HCT116 (cell line): Measurements from ENCODE around the gene UPB1. TPM values are rescaled to one million over a fixed set of nuclear protein-coding genes. Genes with fewer than 3 reads are reported as not detected.

Experiments
- ATAC-seq: fragments of 200-7000 bp; cut with Tn5 transposase; 2 replicates; pipeline ENCODE4 v1.9.1; 2020; ENCODE audit warnings: mild to moderate bottlenecking, moderate library complexity
- BruUV-seq: library from RNA; stranded (reverse); fragments of 400-500 nt; replicated peaks from 2 replicates; lab custom pipeline; 2021; lab: Mats Ljungman, UMichigan
- CTCF ChIA-PET: fragments of 300-600 bp; sonication (Branson Sonifier 250); formaldehyde crosslinking; loops from one replicate; lab custom pipeline; 2021; ENCODE audit warnings: antibody characterized with exemption; lab: Charles Lee
- POLR2A ChIA-PET: fragments of 300-600, 350-600 bp; sonication (Branson Sonifier 250); formaldehyde crosslinking; loops from one replicate; lab custom pipeline; 2021; ENCODE audit warnings: antibody characterized with exemption; lab: Charles Lee
- RAD21 ChIA-PET, 2 experiments: fragments of 300-600 bp; sonication (Branson Sonifier 250); formaldehyde crosslinking; loops; one replicate each; lab custom pipeline; 2023; ENCODE audit warnings: low total read pairs in 2 of 2; ENCODE audit not compliant: uncharacterized antibody in 2 of 2, unreplicated experiment in 2 of 2, low non-redundant PET in 1 of 2; lab: Charles Lee
- DNase-seq: peaks from one replicate; pipeline ENCODE4 v3.0.0-alpha.2; 2010; ENCODE audit warnings: low read depth, low spot score
- H2AFZ ChIP-seq: fragments of 200-600 bp; shearing (Covaris generic), sonication (generic); 2 replicates; pipeline ENCODE4 v1.6.1; 2017; ENCODE audit warnings: low read depth, mixed run types, mixed read lengths, antibody characterized with exemption, low read length; ENCODE audit not compliant: poor library complexity, severe bottlenecking
- H3K27ac ChIP-seq: 2 replicates; pipeline ENCODE4 v1.5.1; 2012; ENCODE audit warnings: low read depth, low read length
- H3K27me3 ChIP-seq: fragments of 200-600 bp; sonication (generic); 2 replicates; pipeline ENCODE4 v1.6.1; 2016; ENCODE audit warnings: mixed run types, low read length, mixed read lengths; ENCODE audit not compliant: insufficient read depth
- H3K36me3 ChIP-seq, 2 experiments: fragments of 200-500 bp in 1 of 2; fragments of 200-600 bp in 1 of 2; sonication (Bioruptor generic) in 1 of 2; sonication (generic) in 1 of 2; 2 replicates each; pipeline versions ENCODE4 v1.5.1 to v1.6.1; 2014 to 2016; ENCODE audit warnings: low read length in 2 of 2, inconsistent platforms in 1 of 2, mixed read lengths in 1 of 2, mixed run types in 1 of 2; ENCODE audit not compliant: insufficient read depth in 2 of 2, control insufficient read depth in 1 of 2
- H3K4me1 ChIP-seq, 2 experiments: fragments of 200-600 bp in 1 of 2; sonication (generic) in 1 of 2; 2 replicates each; pipeline versions ENCODE4 v1.5.1 to v1.6.1; 2012 to 2017; ENCODE audit warnings: low read length in 2 of 2, inconsistent platforms in 1 of 2, mild to moderate bottlenecking in 1 of 2, mixed read lengths in 1 of 2, mixed run types in 1 of 2, moderate library complexity in 1 of 2; ENCODE audit not compliant: insufficient read depth in 2 of 2, control insufficient read depth in 1 of 2
- H3K4me2 ChIP-seq: fragments of 200-600 bp; sonication (generic); 2 replicates; pipeline ENCODE4 v1.6.1; 2017; ENCODE audit warnings: mixed run types, low read length, mixed read lengths
- H3K4me3 ChIP-seq, 2 experiments: fragments of 200-600 bp in 1 of 2; sonication (generic) in 1 of 2; replicated peaks in 1 of 2; 2 replicates each; pipeline ENCODE4 v1.5.1; 2011 to 2016; ENCODE audit warnings: low read length in 2 of 2, control low read depth in 1 of 2, low read depth in 1 of 2, mild to moderate bottlenecking in 1 of 2, mixed read lengths in 1 of 2, mixed run types in 1 of 2
- H3K79me2 ChIP-seq: fragments of 200-600 bp; sonication (generic); 2 replicates; pipeline ENCODE4 v1.6.1; 2017; ENCODE audit warnings: mild to moderate bottlenecking, mixed run types, low read length, moderate library complexity, mixed read lengths; ENCODE audit not compliant: insufficient read depth
- H3K9ac ChIP-seq: fragments of 200-600 bp; sonication (generic); 2 replicates; pipeline ENCODE4 v1.6.1; 2016; ENCODE audit warnings: low read length, mixed read lengths
- H3K9me2 ChIP-seq: fragments of 200-600 bp; sonication (generic), shearing (Covaris generic); 2 replicates; pipeline ENCODE4 v1.6.1; 2017; ENCODE audit warnings: mixed run types, mild to moderate bottlenecking, moderate library complexity; ENCODE audit not compliant: insufficient read depth
- H3K9me3 ChIP-seq, 2 experiments: fragments of 200-500 bp in 1 of 2; fragments of 200-600 bp in 1 of 2; sonication (Bioruptor generic) in 1 of 2; sonication (generic) in 1 of 2; 2 replicates each; pipeline ENCODE4 v1.6.1; 2014 to 2017; ENCODE audit warnings: low read length in 2 of 2, mixed read lengths in 2 of 2, inconsistent platforms in 1 of 2, low read depth in 1 of 2, mild to moderate bottlenecking in 1 of 2, mixed run types in 1 of 2, moderate library complexity in 1 of 2; ENCODE audit not compliant: control insufficient read depth in 1 of 2, insufficient read depth in 1 of 2
- H4K20me1 ChIP-seq: fragments of 200-600 bp; sonication (generic), shearing (Covaris generic); 2 replicates; pipeline ENCODE4 v1.6.1; 2017; ENCODE audit warnings: mixed run types, mild to moderate bottlenecking, moderate library complexity; ENCODE audit not compliant: insufficient read depth
- ATF3 ChIP-seq: IDR thresholded peaks from 2 replicates; pipeline ENCODE4 v1.6.1; 2012
- CEBPB ChIP-seq: IDR thresholded peaks from 2 replicates; pipeline ENCODE4 v1.6.1; 2012; ENCODE audit warnings: low read depth
- EGR1 ChIP-seq: IDR thresholded peaks from 2 replicates; pipeline ENCODE4 v1.6.1; 2012; ENCODE audit warnings: low read depth
- ELF1 ChIP-seq: IDR thresholded peaks from 2 replicates; pipeline ENCODE4 v1.6.1; 2012; ENCODE audit warnings: low read depth, borderline replicate concordance
- EZH2 ChIP-seq: fragments of 200-600 bp; sonication (generic); IDR thresholded peaks from 2 replicates; pipeline ENCODE4 v1.6.1; 2017; ENCODE audit warnings: antibody characterized with exemption, mixed run types
- EZH2phosphoT487 ChIP-seq: fragments of 200-600 bp; IDR thresholded peaks from 2 replicates; pipeline ENCODE4 v1.6.1; 2018; ENCODE audit warnings: antibody characterized with exemption, borderline replicate concordance
- FOSL1 ChIP-seq: IDR thresholded peaks from 2 replicates; pipeline ENCODE4 v1.6.1; 2012; ENCODE audit warnings: low read depth
- JUND ChIP-seq: IDR thresholded peaks from 2 replicates; pipeline ENCODE4 v1.6.1; 2012
- MAX ChIP-seq: IDR thresholded peaks from 2 replicates; pipeline ENCODE4 v1.6.1; 2012
- POLR2A ChIP-seq: IDR thresholded peaks from 2 replicates; pipeline ENCODE4 v1.7.0; 2011; ENCODE audit warnings: borderline replicate concordance; ENCODE audit not compliant: insufficient read depth, insufficient read length; ENCODE audit errors: extremely low read depth
- RAD21 ChIP-seq: IDR thresholded peaks from 2 replicates; pipeline ENCODE4 v1.6.1; 2012; ENCODE audit warnings: low read depth, mild to moderate bottlenecking
- SIN3A ChIP-seq: IDR thresholded peaks from 2 replicates; pipeline ENCODE4 v1.6.1; 2012; ENCODE audit warnings: low read depth
- TCF7L2 ChIP-seq: IDR thresholded peaks from 2 replicates; pipeline ENCODE4 v1.7.0; 2011; ENCODE audit warnings: borderline replicate concordance, inconsistent platforms; ENCODE audit not compliant: insufficient read depth, insufficient read length; ENCODE audit errors: extremely low read depth
- YY1 ChIP-seq: IDR thresholded peaks from 2 replicates; pipeline ENCODE4 v1.6.1; 2011; ENCODE audit warnings: low read length, low read depth, moderate library complexity, mild to moderate bottlenecking; ENCODE audit not compliant: insufficient replicate concordance; ENCODE audit errors: extremely low read depth
- ZFX ChIP-seq: fragments of 450-650 bp; IDR thresholded peaks from 2 replicates; pipeline ENCODE4 v1.6.1; 2017
- ZNF274 ChIP-seq: fragments of 200-500 bp; sonication (Bioruptor generic); IDR thresholded peaks from 2 replicates; pipeline ENCODE4 v1.6.1; 2014; ENCODE audit warnings: mild to moderate bottlenecking, low read depth, low read length, inconsistent platforms
- intact Hi-C: fragments of 100-400 bp; cut with micrococcal nuclease; formaldehyde crosslinking; loops from 2 replicates; pipeline ENCODE4 v1.10.0; 2022
- total RNA-seq: library from RNA; stranded (reverse); gene quantifications from one replicate; pipeline ENCODE4 v1.2.1, GENCODE V29; 2021; ENCODE audit not compliant: unreplicated experiment
- TF ChIP-seq, protein P1 (sequence below): IDR thresholded peaks from 2 replicates; pipeline ENCODE4 v1.6.1; 2012; ENCODE audit warnings: low read depth

The UPB1 gene
- total RNA-seq, 1 experiment from 2014 or later: 0.27 TPM

DNA sequence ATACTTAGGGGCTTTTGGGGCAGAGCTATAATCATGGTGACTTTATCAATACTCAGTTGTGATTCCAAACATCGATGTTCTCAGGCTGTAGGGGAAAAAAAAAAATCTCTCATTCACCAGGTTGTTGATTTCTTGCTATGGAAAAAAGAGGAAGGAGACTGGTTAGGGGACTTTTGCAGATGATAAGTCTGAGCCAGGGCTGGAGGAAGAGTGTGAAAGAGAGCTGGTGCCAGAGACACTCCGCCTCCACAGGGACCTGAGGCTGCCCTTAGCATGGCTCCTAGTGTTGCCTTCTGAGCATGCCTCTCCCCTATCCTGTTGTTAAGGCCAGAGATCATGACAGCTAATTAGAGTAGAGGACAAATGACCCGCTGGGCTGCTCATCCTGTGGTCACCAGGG lies 16.9 kb downstream of the UPB1 start (continued):
- no peak for TF ChIP-seq POLR2A
- no peak for TF ChIP-seq YY1
- TF ChIP-seq FOSL1: no peak
- no peak for TF ChIP-seq RAD21
- no peak for TF ChIP-seq EZH2phosphoT487
- no peak for TF ChIP-seq ATF3
- no peak for TF ChIP-seq MAX
- no peak for TF ChIP-seq JUND

- intact Hi-C loops: no loop called here
- Histone ChIP-seq H3K79me2 (no peaks in the 10 kb centered on the region), H3K9me2 (no peaks in the 10 kb centered on the region), H4K20me1 (no peaks in the 10 kb centered on the region), H3K27ac (no peak overlapping the region), H3K4me2 (no peak overlapping the region), H3K36me3 (no peaks in the 10 kb centered on the region), H3K4me1 (no peaks in the 10 kb centered on the region), H3K4me3 (no peak overlapping the region), H3K9me3 (no peaks in the 10 kb centered on the region), H2AFZ (no peak overlapping the region), H3K9ac (no peak overlapping the region), H3K27me3 (peaks cover 5% of the 10 kb centered on the region; the same call in 1 of the 2 replicates)
- BruUV-seq: no TSS peak
- RAD21 ChIA-PET: no interaction called here
- POLR2A ChIA-PET: no interaction called here
- DNase-seq (no peak), ATAC-seq (no peak)
- TF ChIP-seq EZH2phosphoT487 (no peak), MAX (no peak), ATF3 (no peak), TCF7L2 (no peak), EGR1 (no peak), JUND (no peak), SIN3A (no peak), ZNF274 (no peak), CEBPB (no peak), FOSL1 (no peak), ZFX (no peak), EZH2 (no peak), ELF1 (no peak)
- TF ChIP-seq, protein P1, sequence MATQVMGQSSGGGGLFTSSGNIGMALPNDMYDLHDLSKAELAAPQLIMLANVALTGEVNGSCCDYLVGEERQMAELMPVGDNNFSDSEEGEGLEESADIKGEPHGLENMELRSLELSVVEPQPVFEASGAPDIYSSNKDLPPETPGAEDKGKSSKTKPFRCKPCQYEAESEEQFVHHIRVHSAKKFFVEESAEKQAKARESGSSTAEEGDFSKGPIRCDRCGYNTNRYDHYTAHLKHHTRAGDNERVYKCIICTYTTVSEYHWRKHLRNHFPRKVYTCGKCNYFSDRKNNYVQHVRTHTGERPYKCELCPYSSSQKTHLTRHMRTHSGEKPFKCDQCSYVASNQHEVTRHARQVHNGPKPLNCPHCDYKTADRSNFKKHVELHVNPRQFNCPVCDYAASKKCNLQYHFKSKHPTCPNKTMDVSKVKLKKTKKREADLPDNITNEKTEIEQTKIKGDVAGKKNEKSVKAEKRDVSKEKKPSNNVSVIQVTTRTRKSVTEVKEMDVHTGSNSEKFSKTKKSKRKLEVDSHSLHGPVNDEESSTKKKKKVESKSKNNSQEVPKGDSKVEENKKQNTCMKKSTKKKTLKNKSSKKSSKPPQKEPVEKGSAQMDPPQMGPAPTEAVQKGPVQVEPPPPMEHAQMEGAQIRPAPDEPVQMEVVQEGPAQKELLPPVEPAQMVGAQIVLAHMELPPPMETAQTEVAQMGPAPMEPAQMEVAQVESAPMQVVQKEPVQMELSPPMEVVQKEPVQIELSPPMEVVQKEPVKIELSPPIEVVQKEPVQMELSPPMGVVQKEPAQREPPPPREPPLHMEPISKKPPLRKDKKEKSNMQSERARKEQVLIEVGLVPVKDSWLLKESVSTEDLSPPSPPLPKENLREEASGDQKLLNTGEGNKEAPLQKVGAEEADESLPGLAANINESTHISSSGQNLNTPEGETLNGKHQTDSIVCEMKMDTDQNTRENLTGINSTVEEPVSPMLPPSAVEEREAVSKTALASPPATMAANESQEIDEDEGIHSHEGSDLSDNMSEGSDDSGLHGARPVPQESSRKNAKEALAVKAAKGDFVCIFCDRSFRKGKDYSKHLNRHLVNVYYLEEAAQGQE: no peak
- CTCF ChIA-PET: no interaction called here
Measured at GRCh38 chr22:24513378-24514240, 18.5 kb downstream of the UPB1 start.
